AG04449 (cell line): ENCODE data around the gene EDARADD.
"Not testable (repeated sequence)": the region's sequence is repeated elsewhere in the genome, so short reads cannot be mapped to it uniquely, and the experiment has no call there.

Experiments
- CTCF ChIA-PET: fragments of 350-600 bp; formaldehyde crosslinking; extraction: SDS; loops from one replicate; lab custom pipeline; 2021; ENCODE audit warnings: antibody characterized with exemption; lab: Yijun Ruan, JAX
- POLR2A ChIA-PET: fragments of 400-600, 350-600 bp; formaldehyde crosslinking; extraction: SDS; loops from one replicate; lab custom pipeline; 2020; ENCODE audit warnings: antibody characterized with exemption, inconsistent platforms; lab: Yijun Ruan, JAX
- DNase-seq: peaks from one replicate; pipeline ENCODE4 v3.0.0-alpha.2; 2010; ENCODE audit warnings: low read depth, low spot score
- H3K4me3 ChIP-seq: 2 replicates; pipeline ENCODE4 v1.5.1; 2011; ENCODE audit warnings: low read depth, mild to moderate bottlenecking, control low read depth, low read length
- CTCF ChIP-seq: IDR thresholded peaks from one replicate; pipeline ENCODE4 v1.5.1; 2011; ENCODE audit warnings: mild to moderate bottlenecking, moderate library complexity, low read length, control low read depth, inconsistent platforms; ENCODE audit not compliant: insufficient read depth; ENCODE audit errors: missing control alignments

The EDARADD gene

GRCh38 chr1:236353813-236354212 lies 40.3 kb upstream of the EDARADD start:
- H3K4me3 ChIP-seq: no peak overlapping the region
- TF ChIP-seq CTCF: no peak
- no peak for DNase-seq
- ChIA-PET POLR2A (no interaction called here), CTCF (no interaction called here)

GRCh38 chr1:236354330-236355147 lies 39.5 kb upstream of the EDARADD start:
- no peak overlapping the region for H3K4me3 ChIP-seq
- CTCF ChIA-PET: no interaction called here
- no peak for DNase-seq
- POLR2A ChIA-PET: no interaction called here
- no peak for TF ChIP-seq CTCF

- no peak for TF ChIP-seq CTCF
- no peak overlapping the region for H3K4me3 ChIP-seq
- DNase-seq: no peak
- ChIA-PET POLR2A (no interaction called here), CTCF (no interaction called here)
These were observed 37.9 kb upstream of the EDARADD start for GRCh38 chr1:236356141-236356540.

- ChIA-PET POLR2A (no interaction called here), CTCF (no interaction called here)
- no peak for TF ChIP-seq CTCF
- no peak overlapping the region for H3K4me3 ChIP-seq
- no peak for DNase-seq
These were observed 32.0 kb upstream of the EDARADD start for GRCh38 chr1:236361909-236362590.

- TF ChIP-seq CTCF: no peak
- POLR2A ChIA-PET: no interaction called here
- H3K4me3 ChIP-seq: no peak overlapping the region
- no peak for DNase-seq
- CTCF ChIA-PET: no interaction called here
These were observed 30.8 kb upstream of the EDARADD start for GRCh38 chr1:236363237-236363636.

GRCh38 chr1:236365999-236366570 lies 28.0 kb upstream of the EDARADD start:
- ChIA-PET CTCF (no interaction called here), POLR2A (no interaction called here)
- TF ChIP-seq CTCF: no peak
- no peak overlapping the region for H3K4me3 ChIP-seq
- no peak for DNase-seq

GRCh38 chr1:236366681-236367080 lies 27.4 kb upstream of the EDARADD start:
- POLR2A ChIA-PET, CTCF ChIA-PET, H3K4me3 ChIP-seq, DNase-seq: not testable (repeated sequence)
